Tibial artery (tissue), 4 donors: ENCODE results near the gene PRR18.

Experiments
- DNase-seq, 2 donors: peaks; one replicate each; pipeline ENCODE4 v3.0.0-alpha.2; 2019
- H3K27ac ChIP-seq, 2 donors: fragments of 200-600 bp; sonication (generic) in 1 of 2; 1 replicate in 1 of 2; 2 replicates in 1 of 2; pipeline ENCODE4 v1.5.1; 2018 to 2019; ENCODE audit warnings: mild to moderate bottlenecking in 1 of 2
- H3K27me3 ChIP-seq, 2 donors: fragments of 200-600 bp; sonication (generic) in 1 of 2; one replicate each; pipeline versions ENCODE4 v1.5.1 to v1.6.0; 2016 to 2019
- H3K36me3 ChIP-seq, 3 donors: fragments of 200-600 bp; sonication (generic) in 2 of 3; one replicate each; pipeline ENCODE4 v1.5.1; 2016 to 2019; ENCODE audit warnings: mild to moderate bottlenecking in 2 of 3
- H3K4me1 ChIP-seq, 4 donors: fragments of 200-600 bp; sonication (generic) in 2 of 4; 1 replicate in 3 of 4; 2 replicates in 1 of 4; pipeline ENCODE4 v1.5.1; 2016 to 2019
- H3K4me3 ChIP-seq, 2 donors: fragments of 200-600 bp; sonication (generic) in 1 of 2; 1 replicate in 1 of 2; 2 replicates in 1 of 2; pipeline ENCODE4 v1.5.1; 2018 to 2019; ENCODE audit warnings: mild to moderate bottlenecking in 2 of 2
- H3K9me3 ChIP-seq, 3 donors: fragments of 200-600 bp; sonication (generic) in 1 of 3; one replicate each; pipeline ENCODE4 v1.5.1; 2016 to 2019
- intact Hi-C: fragments of 100-400 bp; cut with DNase I; formaldehyde crosslinking; loops from one replicate; pipeline ENCODE4 v1.15.0; 2023; ENCODE audit warnings: low total_unique reads
- TF ChIP-seq, protein P1 (sequence below), 2 experiments: fragments of 200-600 bp in 1 of 2; fragments of 450-650 bp in 1 of 2; IDR thresholded peaks; one replicate each; pipeline ENCODE4 v1.5.1; 2017 to 2019; ENCODE audit warnings: antibody characterized with exemption in 2 of 2, mild to moderate bottlenecking in 1 of 2, moderate library complexity in 1 of 2

PRR18 gene

DNA sequence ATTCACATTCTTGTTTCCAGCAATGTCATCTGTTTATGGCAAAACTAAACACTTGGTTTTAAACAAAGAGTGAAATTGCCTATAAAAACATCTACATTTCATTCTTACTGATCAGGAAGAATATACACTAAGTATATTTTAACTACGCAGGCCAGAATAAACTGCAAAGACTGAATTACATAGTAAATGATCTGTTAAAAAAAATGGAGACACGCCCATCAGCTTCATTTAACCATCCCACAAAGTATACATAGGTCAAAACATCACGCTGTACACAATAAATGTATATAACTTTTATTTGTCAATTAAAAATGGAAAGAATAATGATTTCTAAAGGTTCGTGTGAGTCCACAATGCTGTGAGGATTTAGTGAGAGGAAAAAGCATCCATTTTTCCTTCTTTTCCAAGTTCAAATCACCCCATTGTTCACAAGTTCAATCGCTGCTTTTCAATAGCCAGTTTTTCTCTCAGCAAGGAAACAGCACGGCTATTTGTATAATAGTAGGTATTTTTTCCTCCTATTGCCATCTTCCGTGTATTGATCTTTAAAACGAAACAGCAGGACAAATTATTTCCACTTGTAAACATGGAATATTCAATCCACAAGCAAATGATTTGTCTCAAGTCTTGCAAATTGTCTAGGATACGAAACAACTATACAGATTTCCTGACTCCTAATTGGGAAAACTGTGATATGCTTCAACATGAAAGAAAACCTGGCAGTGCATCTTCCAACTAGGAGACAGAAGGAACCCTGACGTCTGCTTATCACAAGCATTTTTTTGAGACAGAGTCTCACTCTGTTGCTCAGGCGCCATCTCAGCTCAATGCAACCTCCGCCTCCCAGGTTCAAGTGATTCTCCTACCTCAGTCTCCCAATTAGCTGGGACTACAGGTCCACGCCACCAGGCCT lies 23.6 kb upstream of the PRR18 start:
- intact Hi-C loops, result no loop called here
- H3K4me1 ChIP-seq, result peaks cover 0 to 8% (median 7%) of the 10 kb centered on the region in 4 donors
- H3K36me3 ChIP-seq, result peaks cover 17 to 48% (median 34%) of the 10 kb centered on the region in 3 donors

DNA sequence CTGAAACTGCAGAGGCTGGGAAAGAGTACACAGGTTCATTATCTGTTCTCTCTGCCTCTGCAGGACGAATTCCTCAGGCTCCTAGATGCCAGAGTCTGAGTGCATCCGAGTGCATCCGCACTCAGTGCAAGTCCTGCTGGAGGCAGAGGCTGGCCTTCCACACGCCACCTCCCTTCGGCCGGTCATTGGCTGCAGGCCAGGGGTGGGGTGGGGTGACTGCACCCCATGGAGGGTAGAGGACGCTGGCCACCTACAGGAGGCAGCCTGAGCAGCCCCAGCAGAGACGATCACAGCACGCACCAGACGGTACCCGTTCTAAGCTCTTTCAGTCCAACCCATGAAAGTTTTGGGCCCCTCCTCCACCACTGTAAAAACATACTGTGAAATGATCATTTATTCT lies 22.4 kb upstream of the PRR18 start:
- no peak overlapping the region for H3K27ac ChIP-seq
- H3K27me3 ChIP-seq, result no peaks in the 10 kb centered on the region
- H3K4me1 ChIP-seq, result peaks cover 0 to 8% (median 7%) of the 10 kb centered on the region in 4 donors
- H3K4me3 ChIP-seq, result no peak overlapping the region
- no peak for DNase-seq
- intact Hi-C loops, result no loop called here
- no peaks in the 10 kb centered on the region for H3K9me3 ChIP-seq
- H3K36me3 ChIP-seq, result peaks cover 17 to 46% (median 36%) of the 10 kb centered on the region in 3 donors
- TF ChIP-seq, protein P1, sequence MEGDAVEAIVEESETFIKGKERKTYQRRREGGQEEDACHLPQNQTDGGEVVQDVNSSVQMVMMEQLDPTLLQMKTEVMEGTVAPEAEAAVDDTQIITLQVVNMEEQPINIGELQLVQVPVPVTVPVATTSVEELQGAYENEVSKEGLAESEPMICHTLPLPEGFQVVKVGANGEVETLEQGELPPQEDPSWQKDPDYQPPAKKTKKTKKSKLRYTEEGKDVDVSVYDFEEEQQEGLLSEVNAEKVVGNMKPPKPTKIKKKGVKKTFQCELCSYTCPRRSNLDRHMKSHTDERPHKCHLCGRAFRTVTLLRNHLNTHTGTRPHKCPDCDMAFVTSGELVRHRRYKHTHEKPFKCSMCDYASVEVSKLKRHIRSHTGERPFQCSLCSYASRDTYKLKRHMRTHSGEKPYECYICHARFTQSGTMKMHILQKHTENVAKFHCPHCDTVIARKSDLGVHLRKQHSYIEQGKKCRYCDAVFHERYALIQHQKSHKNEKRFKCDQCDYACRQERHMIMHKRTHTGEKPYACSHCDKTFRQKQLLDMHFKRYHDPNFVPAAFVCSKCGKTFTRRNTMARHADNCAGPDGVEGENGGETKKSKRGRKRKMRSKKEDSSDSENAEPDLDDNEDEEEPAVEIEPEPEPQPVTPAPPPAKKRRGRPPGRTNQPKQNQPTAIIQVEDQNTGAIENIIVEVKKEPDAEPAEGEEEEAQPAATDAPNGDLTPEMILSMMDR (IDR thresholded peaks at IDR 0.05), result no peak

More for the DNA sequence above, 23.6 kb upstream of the PRR18 start:
- DNase-seq, result no peak
- TF ChIP-seq, protein P1 (IDR thresholded peaks at IDR 0.05), result no peak
- H3K4me3 ChIP-seq, result no peak overlapping the region
- H3K9me3 ChIP-seq, result no peaks in the 10 kb centered on the region
- no peak overlapping the region for H3K27ac ChIP-seq
- H3K27me3 ChIP-seq, result no peaks in the 10 kb centered on the region

DNA sequence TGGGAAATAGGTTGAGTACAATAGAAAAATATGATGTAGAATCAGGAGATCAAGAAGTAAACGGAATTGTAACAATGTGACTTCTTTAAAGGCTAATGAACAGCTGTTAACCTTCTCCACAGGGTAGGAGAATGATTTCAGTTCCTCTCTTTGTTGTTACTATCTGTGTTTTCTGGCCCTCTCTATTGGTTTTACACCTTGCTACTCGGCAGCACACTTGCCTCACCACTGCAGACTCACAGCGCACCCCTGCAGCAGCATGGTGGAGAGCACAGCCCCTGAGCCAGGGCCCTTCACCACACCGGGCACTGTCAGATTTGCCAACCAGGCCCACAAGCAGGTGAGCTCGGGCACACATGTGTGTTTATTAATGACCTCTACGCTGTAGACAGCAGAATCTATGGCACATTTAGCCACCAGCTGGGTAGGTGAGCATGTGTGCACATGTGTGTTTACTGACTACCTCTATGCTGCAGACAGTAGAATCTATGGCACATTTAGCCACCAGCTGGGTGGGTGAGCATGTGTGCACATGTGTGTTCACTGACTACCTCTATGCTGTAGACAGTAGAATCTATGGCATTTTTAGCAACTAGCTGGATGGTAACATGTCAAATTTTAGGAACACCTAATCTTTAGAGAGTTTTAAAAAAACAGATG lies 17.3 kb upstream of the PRR18 start:
- no peak overlapping the region for H3K4me3 ChIP-seq
- no peak for DNase-seq
- H3K27me3 ChIP-seq, result no peaks in the 10 kb centered on the region
- H3K4me1 ChIP-seq, result peaks cover 0 to 2% (median 2%) of the 10 kb centered on the region in 4 donors
- H3K9me3 ChIP-seq, result no peaks in the 10 kb centered on the region
- TF ChIP-seq, protein P1 (IDR thresholded peaks at IDR 0.05), result no peak
- intact Hi-C loops, result no loop called here
- no peak overlapping the region for H3K27ac ChIP-seq
- H3K36me3 ChIP-seq, result peaks cover 49 to 58% (median 53%) of the 10 kb centered on the region in 3 donors

DNA sequence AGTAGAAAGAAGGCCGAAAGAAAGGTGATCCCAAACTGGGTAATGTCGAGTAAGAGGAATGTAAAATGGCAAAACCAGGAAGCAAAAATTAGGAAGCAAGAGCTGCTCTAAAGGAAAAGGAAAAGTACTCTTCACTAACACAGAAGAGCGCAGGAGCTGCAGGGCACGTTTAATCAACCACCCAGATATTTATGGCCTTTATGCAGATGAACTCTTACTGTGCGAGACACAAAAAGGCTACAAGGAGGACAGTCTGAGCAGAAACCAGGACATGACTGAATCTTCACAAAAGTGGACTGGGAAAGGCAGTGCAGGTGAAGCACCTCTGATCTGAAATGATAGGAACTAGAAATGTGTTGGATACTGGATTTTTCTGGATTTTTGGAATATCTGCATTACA lies 15.2 kb upstream of the PRR18 start:
- no peaks in the 10 kb centered on the region for H3K4me1 ChIP-seq
- peaks cover 49 to 64% (median 54%) of the 10 kb centered on the region in 3 donors for H3K36me3 ChIP-seq
- no peaks in the 10 kb centered on the region for H3K27me3 ChIP-seq
- no peak overlapping the region for H3K4me3 ChIP-seq
- no peak overlapping the region for H3K27ac ChIP-seq
- intact Hi-C loops, result no loop called here
- DNase-seq, result no peak
- H3K9me3 ChIP-seq, result no peaks in the 10 kb centered on the region
- TF ChIP-seq, protein P1 (IDR thresholded peaks at IDR 0.05), result no peak

DNA sequence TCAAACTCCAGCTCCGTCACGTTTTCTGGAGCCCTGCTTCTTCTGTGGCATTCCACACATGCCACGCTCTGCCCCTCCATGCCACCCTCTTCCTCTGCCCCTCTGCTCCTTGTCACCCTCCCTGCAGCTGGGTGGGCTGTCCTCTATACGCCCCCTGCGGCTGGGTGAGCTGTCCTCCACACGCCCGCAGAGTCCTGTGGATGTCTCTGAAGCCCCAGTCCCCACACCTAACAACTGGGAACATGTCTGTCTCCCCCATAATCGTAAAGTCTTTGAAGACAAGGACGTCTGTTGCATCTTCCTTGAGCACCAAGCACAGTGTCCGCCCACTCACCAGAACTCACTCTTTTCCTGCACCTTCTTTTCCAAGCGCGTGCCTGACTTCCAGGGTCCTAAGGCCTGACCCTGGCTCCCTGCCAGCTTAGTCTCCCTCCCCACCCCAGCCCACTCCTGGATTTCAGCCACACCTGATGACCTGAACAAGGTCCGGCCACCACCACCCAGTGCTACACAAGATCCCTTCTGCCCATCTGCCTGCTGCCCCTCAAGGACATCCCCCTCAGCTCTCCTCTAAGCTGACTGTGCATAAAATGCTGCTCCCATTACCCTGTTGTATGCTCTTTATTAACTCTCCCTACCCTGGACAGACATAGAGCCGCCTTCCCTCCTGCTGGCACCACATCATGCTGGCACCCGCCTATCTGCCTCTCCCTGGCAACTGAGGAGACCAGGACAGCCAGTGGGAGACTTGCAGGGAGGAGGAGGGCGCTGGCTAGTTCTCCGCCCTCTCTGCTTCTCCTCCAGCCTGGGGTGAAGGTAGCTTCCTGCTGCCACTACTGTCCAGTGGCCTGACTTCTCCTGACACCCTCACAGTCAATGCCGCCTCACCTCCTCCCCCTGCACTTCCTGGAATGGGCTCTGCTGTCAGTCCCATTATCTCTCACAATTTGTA lies 10.7 kb upstream of the PRR18 start:
- H3K27ac ChIP-seq, result no peak overlapping the region
- no peaks in the 10 kb centered on the region for H3K9me3 ChIP-seq
- TF ChIP-seq, protein P1 (IDR thresholded peaks at IDR 0.05), result no peak
- intact Hi-C loops, result no loop called here
- peaks cover 30 to 38% (median 32%) of the 10 kb centered on the region in 3 donors for H3K36me3 ChIP-seq
- no peaks in the 10 kb centered on the region for H3K4me1 ChIP-seq
- H3K27me3 ChIP-seq, result no peaks in the 10 kb centered on the region
- no peak overlapping the region for H3K4me3 ChIP-seq
- no peak for DNase-seq
